Fibroblast of villous mesenchyme (primary cell): ENCODE data around the gene ALDH1L1. TPM values are rescaled to one million over a fixed set of nuclear protein-coding genes. Genes with fewer than 3 reads are reported as not detected.

ENCODE experiments used
- DNase-seq: peaks from one replicate; pipeline ENCODE4 v3.0.0-alpha.2; 2010; ENCODE audit warnings: low read depth
- H3K4me3 ChIP-seq: 2 replicates; pipeline ENCODE4 v1.5.1; 2011; ENCODE audit warnings: low read depth, mild to moderate bottlenecking, low read length
- CTCF ChIP-seq: IDR thresholded peaks from 2 replicates; pipeline ENCODE4 v1.5.1; 2012; ENCODE audit warnings: low read depth, mild to moderate bottlenecking, low read length; ENCODE audit not compliant: insufficient read depth
- total RNA-seq: library from RNA; depleted of rRNA; stranded (reverse); fragments of >200 nt; gene quantifications from 2 replicates; pipeline ENCODE4 v1.2.3, GENCODE V29; 2012

Gene ALDH1L1
- total RNA-seq, 1 donor = 3.9 TPM

GRCh38 chr3:126110431-126111125, 69.8 kb downstream of the ALDH1L1 start:
- TF ChIP-seq CTCF = no peak
- no peak for DNase-seq
- no peak overlapping the region for H3K4me3 ChIP-seq

DNA sequence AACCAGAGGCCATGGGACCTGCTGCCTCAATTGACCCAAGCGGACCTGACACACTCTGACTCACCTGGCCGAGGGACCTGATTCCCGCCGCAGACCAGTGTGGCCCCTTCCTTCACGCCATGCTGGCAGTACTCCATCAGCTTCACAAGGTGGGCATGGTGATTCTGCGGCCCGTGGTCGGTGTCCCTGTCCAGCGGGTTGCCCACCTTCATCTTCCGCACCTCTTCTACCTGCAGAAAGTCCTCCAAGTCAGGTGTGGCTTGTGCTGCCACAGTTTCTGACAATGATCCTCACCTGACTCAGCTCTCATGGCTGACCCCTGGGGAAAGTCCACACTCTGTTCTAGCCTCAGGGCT, 70.5 kb downstream of the ALDH1L1 start:
- no peak for TF ChIP-seq CTCF
- H3K4me3 ChIP-seq = no peak overlapping the region
- DNase-seq = no peak

- DNase-seq = no peak
- H3K4me3 ChIP-seq = no peak overlapping the region
- no peak for TF ChIP-seq CTCF
These were observed 71.1 kb downstream of the ALDH1L1 start for GRCh38 chr3:126109146-126109879.

GRCh38 chr3:126108676-126109050, 71.7 kb downstream of the ALDH1L1 start:
- no peak for TF ChIP-seq CTCF
- no peak for DNase-seq
- no peak overlapping the region for H3K4me3 ChIP-seq

DNA sequence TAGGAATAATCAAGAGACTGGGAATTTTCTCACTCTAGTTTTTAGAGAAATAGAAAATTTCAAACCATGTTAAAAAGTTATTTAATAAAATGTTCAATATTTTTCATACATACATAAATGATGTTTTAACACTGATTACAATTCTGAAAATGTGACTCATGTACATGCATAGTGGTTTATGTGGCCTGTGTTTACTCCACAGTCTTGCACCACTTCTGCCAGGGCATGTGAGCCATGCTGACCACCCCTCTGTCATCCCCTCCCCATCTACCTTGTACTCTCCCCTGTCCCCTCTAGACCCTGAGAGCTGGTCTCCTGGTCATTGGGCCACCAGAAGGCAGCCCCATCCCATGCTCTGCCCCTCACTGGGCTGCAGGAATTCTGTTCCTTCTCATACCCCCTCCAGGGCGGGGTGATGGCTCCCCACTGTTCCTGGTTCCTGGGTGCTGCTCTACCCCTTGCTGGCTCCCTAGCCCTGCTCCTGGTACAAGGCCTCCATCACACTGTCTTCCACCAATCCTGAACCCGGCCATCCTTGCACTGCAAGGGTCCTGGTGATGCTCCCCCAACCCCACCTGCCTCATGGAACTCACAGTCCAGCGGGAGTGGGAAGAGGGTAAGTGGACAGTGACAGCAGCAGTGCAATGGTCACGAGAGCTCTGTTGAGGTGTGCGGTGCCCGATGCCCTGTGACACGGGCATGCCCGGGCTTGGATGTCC, 72.3 kb downstream of the ALDH1L1 start:
- no peak overlapping the region for H3K4me3 ChIP-seq
- no peak for DNase-seq
- no peak for TF ChIP-seq CTCF

DNA sequence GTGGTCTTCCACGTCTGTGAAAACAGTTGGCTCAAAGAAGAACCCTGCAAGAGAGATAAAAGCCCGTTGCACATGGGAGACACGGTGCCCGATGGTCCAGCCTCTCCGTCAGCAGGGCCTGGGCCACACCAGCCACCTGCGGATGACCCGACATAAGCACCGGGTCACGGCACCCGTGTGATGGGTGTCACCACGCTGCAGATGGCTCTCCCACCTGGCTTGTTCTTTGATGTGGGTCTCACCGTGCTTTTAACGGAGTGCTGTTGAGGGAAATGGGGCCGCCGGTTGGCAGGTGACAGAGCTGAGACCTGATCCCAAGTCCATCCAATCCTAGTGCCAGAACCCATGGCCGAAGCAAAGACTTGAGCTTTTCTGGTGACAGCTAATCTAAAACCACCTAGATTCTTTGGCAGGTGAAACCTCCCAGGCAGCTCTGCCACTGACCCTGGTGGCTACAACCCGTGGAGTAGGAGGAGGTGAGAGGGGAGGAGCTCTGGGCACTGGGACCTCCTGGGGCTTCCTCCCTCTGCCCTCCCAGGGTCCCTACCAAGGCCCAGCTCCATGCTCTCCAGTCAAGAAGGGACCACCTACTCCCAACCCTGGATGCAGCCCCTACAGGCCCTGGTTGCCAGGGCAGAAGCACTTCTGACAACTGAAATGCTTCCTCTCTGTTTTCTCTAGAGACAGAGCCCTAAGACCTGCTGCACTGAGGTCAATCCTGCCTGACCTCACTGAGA, 73.0 kb downstream of the ALDH1L1 start:
- no peak overlapping the region for H3K4me3 ChIP-seq
- TF ChIP-seq CTCF = no peak
- DNase-seq = no peak
